ENCODE results near the gene CALCR.

DNA sequence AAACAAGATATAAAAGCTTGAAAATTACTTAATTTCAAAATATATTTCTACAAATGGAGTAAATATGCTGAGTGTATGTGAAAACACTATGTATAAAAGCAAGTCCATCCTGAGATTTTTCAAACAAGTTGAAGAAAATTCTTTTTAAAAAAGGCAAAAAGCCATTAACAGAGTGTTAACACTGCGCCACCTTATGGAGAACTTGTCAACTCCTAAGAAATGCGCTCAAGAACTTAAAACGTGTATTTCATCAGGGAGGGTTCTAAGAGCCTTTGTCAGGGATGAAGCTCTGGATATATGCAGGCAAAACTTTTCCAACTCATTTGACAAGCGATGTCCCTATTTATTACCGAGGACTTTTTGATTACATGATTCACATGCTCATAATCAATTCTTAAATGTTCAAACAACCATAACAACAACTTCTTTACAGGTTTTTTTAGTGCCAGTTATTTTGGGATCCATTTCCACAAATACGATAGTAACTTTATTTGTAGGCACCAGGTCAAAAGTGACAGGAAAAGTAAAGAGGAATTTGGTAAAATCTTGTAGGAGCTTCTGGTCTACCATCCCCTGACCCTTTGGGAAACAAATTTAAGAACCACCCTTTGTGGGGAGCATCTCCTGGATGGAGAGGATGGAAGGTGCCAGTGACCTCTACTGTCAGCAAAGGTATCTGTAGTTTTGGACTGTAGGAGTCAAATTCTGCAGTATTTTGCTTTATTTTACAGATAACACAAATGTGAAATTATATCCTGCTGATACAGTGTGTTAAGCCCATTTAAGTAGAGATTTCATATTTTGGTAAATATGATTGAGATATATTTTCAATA is 23.2 kb downstream of the CALCR start:
- TF ChIP-seq, protein P1, sequence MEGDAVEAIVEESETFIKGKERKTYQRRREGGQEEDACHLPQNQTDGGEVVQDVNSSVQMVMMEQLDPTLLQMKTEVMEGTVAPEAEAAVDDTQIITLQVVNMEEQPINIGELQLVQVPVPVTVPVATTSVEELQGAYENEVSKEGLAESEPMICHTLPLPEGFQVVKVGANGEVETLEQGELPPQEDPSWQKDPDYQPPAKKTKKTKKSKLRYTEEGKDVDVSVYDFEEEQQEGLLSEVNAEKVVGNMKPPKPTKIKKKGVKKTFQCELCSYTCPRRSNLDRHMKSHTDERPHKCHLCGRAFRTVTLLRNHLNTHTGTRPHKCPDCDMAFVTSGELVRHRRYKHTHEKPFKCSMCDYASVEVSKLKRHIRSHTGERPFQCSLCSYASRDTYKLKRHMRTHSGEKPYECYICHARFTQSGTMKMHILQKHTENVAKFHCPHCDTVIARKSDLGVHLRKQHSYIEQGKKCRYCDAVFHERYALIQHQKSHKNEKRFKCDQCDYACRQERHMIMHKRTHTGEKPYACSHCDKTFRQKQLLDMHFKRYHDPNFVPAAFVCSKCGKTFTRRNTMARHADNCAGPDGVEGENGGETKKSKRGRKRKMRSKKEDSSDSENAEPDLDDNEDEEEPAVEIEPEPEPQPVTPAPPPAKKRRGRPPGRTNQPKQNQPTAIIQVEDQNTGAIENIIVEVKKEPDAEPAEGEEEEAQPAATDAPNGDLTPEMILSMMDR (conservative IDR thresholded peaks at IDR 0.05) = peak; percentile 80
- TF ChIP-seq ZFX (IDR thresholded peaks at IDR 0.05) = no peak

Data from C4-2B (cell line).